CD4-positive, alpha-beta T cell (primary cell): Measurements from ENCODE around the gene HDDC3. TPM values are rescaled to one million over a fixed set of nuclear protein-coding genes. Genes with fewer than 3 reads are reported as not detected.

ENCODE experiments used
- ATAC-seq: fragments of 200-7000 bp; cut with Tn5 transposase; one replicate; pipeline ENCODE4 v1.10.0; 2022; ENCODE audit warnings: mild to moderate bottlenecking; ENCODE audit not compliant: poor library complexity
- CTCF ChIA-PET: fragments of 350-600 bp; sonication (Branson Sonifier 250); formaldehyde crosslinking; loops from one replicate; lab custom pipeline; 2021; ENCODE audit warnings: antibody characterized with exemption, inconsistent platforms; lab: Charles Lee
- POLR2A ChIA-PET: fragments of 350-600 bp; sonication (Branson Sonifier 250); formaldehyde crosslinking; loops from one replicate; lab custom pipeline; 2021; ENCODE audit warnings: antibody characterized with exemption, inconsistent platforms; lab: Charles Lee
- DNase-seq, 14 experiments: peaks; one replicate each; pipeline ENCODE4 v3.0.0-alpha.2; 2013 to 2020; ENCODE audit warnings: mixed read lengths in 2 of 14
- H3K27ac ChIP-seq, 2 donors: one replicate each; pipeline versions ENCODE4 v1.5.1 to v1.7.0; 2013; ENCODE audit warnings: low read length in 2 of 2, low read depth in 1 of 2, mild to moderate bottlenecking in 1 of 2
- H3K27me3 ChIP-seq, 2 experiments: 1 replicate in 1 of 2; 2 replicates in 1 of 2; pipeline versions ENCODE4 v1.6.1 to v1.7.0; 2013; ENCODE audit warnings: low read length in 2 of 2, control low read depth in 1 of 2, mild to moderate bottlenecking in 1 of 2, moderate library complexity in 1 of 2; ENCODE audit not compliant: insufficient read depth in 2 of 2, control insufficient read depth in 1 of 2
- H3K36me3 ChIP-seq: one replicate; pipeline ENCODE4 v1.6.1; 2013; ENCODE audit warnings: low read length, control low read depth; ENCODE audit not compliant: insufficient read depth
- H3K4me1 ChIP-seq: one replicate; pipeline ENCODE4 v1.6.1; 2013; ENCODE audit warnings: low read length, control low read depth; ENCODE audit not compliant: insufficient read depth
- H3K4me3 ChIP-seq: one replicate; pipeline ENCODE4 v1.5.1; 2013; ENCODE audit warnings: mild to moderate bottlenecking, low read length, moderate library complexity
- H3K9me3 ChIP-seq, 2 experiments: 1 replicate in 1 of 2; 2 replicates in 1 of 2; pipeline versions ENCODE4 v1.6.1 to v1.7.0; 2013; ENCODE audit warnings: low read length in 2 of 2, mild to moderate bottlenecking in 2 of 2, control low read depth in 1 of 2, moderate library complexity in 1 of 2; ENCODE audit not compliant: control insufficient read depth in 1 of 2, insufficient read depth in 1 of 2
- H3K27ac Mint-ChIP-seq: one replicate; pipeline ENCODE4 v1.8.0; 2020; ENCODE audit warnings: mixed read lengths
- H3K27me3 Mint-ChIP-seq: one replicate; pipeline ENCODE4 v1.8.0; 2021; ENCODE audit warnings: mixed read lengths
- H3K36me3 Mint-ChIP-seq: one replicate; pipeline ENCODE4 v1.8.0; 2021; ENCODE audit warnings: low read depth, mixed read lengths
- H3K4me1 Mint-ChIP-seq: one replicate; pipeline ENCODE4 v1.8.0; 2021; ENCODE audit warnings: low read depth, mixed read lengths
- H3K4me3 Mint-ChIP-seq: one replicate; pipeline ENCODE4 v1.8.0; 2020; ENCODE audit warnings: mild to moderate bottlenecking, mixed read lengths
- H3K9me3 Mint-ChIP-seq: one replicate; pipeline ENCODE4 v1.8.0; 2020; ENCODE audit warnings: mixed read lengths
- CTCF ChIP-seq: fragments of 200-600 bp; IDR thresholded peaks from one replicate; pipeline ENCODE4 v1.8.0; 2022; ENCODE audit warnings: antibody characterized with exemption, mild to moderate bottlenecking
- intact Hi-C, 2 experiments: fragments of 100-400 bp; cut with DNase I in 1 of 2; cut with micrococcal nuclease in 1 of 2; formaldehyde crosslinking; loops; one replicate each; pipeline versions ENCODE4 v1.15.1 to v1.9.0; 2023 to 2025; cut with DNase I, micrococcal nuclease
- total RNA-seq, 174 experiments: library from RNA in 2 of 174; stranded (reverse) in 2 of 174; gene quantifications; one replicate each; pipeline ENCODE4 v1.2.3 and lab custom pipeline; 2021 to 2026

HDDC3 gene
- total RNA-seq, 2 experiments from 2014 or later, result 9.9 to 10.8 TPM

- Mint-ChIP-seq H3K36me3 (peaks cover 50% of the 10 kb centered on the region), H3K9me3 (no peaks in the 10 kb centered on the region), H3K27ac (no peak overlapping the region), H3K4me1 (peaks cover 34% of the 10 kb centered on the region), H3K4me3 (peak overlapping the region; percentile 56), H3K27me3 (no peaks in the 10 kb centered on the region)
- Histone ChIP-seq H3K9me3 (no peaks in the 10 kb centered on the region), H3K27me3 (no peaks in the 10 kb centered on the region), H3K27ac (no peak overlapping the region), H3K4me3 (no peak overlapping the region), H3K36me3 (peaks cover 45% of the 10 kb centered on the region), H3K4me1 (peaks cover 19% of the 10 kb centered on the region)
- ChIA-PET POLR2A (interaction anchor here (7.9 kb wide), 1 partner anchor 28 kb away, joined by 232 read pairs; the partner anchor contains the start of genes HDDC3 and UNC45A), CTCF (interaction anchor here (6.2 kb wide), 1 partner anchor 28 kb away, joined by 88 read pairs; the partner anchor contains the start of genes HDDC3 and UNC45A)
- DNase-seq (no peak), ATAC-seq (no peak)
- intact Hi-C loops, result loop anchor here in 1 of 2 experiments (5.0 kb wide), 1 partner anchor 368 kb away; no protein-coding TSS in a partner anchor
- no peak for TF ChIP-seq CTCF
Observed at GRCh38 chr15:90904746-90905145, 27.6 kb downstream of the HDDC3 start.

GRCh38 chr15:90903733-90904536 is 28.4 kb downstream of the HDDC3 start:
- DNase-seq (no peak), ATAC-seq (no peak)
- Histone ChIP-seq H3K27me3 (no peaks in the 10 kb centered on the region), H3K4me1 (peaks cover 19% of the 10 kb centered on the region), H3K4me3 (peak overlapping the region; percentile 81), H3K36me3 (peaks cover 38% of the 10 kb centered on the region), H3K27ac (peak overlapping the region; percentile 77 to 83), H3K9me3 (no peaks in the 10 kb centered on the region)
- Mint-ChIP-seq H3K27ac (peak overlapping the region; percentile 77), H3K4me3 (peak overlapping the region; percentile 88), H3K9me3 (no peaks in the 10 kb centered on the region), H3K4me1 (peaks cover 34% of the 10 kb centered on the region), H3K36me3 (peaks cover 45% of the 10 kb centered on the region), H3K27me3 (no peaks in the 10 kb centered on the region)
- intact Hi-C loops, result loop anchor here in 1 of 2 experiments (5.0 kb wide), 1 partner anchor 368 kb away; no protein-coding TSS in a partner anchor
- POLR2A ChIA-PET, result interaction anchor here (0.6 to 7.9 kb wide), 11 partner anchors 9 to 638 kb away, joined by 3 to 232 read pairs (median 4); partner anchors contain the start of genes BLM, HDDC3, NGRN and RCCD1
- no peak for TF ChIP-seq CTCF
- CTCF ChIA-PET, result interaction anchor here (0.6 to 6.2 kb wide), 3 partner anchors 24 to 29 kb away, joined by 5 to 88 read pairs (median 11); partner anchors contain the start of genes HDDC3 and UNC45A

- Mint-ChIP-seq H3K27ac (peak within 1 kb of the TSS; percentile 77), H3K36me3 (peaks cover 38% of the 10 kb centered on the region), H3K27me3 (no peaks in the 10 kb centered on the region), H3K4me3 (peak within 1 kb of the TSS; percentile 88), H3K4me1 (peaks cover 34% of the 10 kb centered on the region), H3K9me3 (no peaks in the 10 kb centered on the region)
- peak; percentile 30 to 87 (median 62) for DNase-seq
- Histone ChIP-seq H3K27ac (peak within 1 kb of the TSS; percentile 77 to 83), H3K36me3 (peaks cover 34% of the 10 kb centered on the region), H3K4me1 (peaks cover 19% of the 10 kb centered on the region), H3K4me3 (peak within 1 kb of the TSS; percentile 81), H3K27me3 (no peaks in the 10 kb centered on the region), H3K9me3 (no peaks in the 10 kb centered on the region)
- POLR2A ChIA-PET, result interaction anchor here (0.5 to 7.9 kb wide), 15 partner anchors 10 to 637 kb away, joined by 3 to 232 read pairs (median 4); partner anchors contain the start of genes BLM, HDDC3, NGRN and RCCD1
- no peak for TF ChIP-seq CTCF
- intact Hi-C loops, result loop anchor here (1.0 to 5.0 kb wide), 2 partner anchors 31 to 369 kb away; no protein-coding TSS in a partner anchor
- CTCF ChIA-PET, result interaction anchor here (0.6 to 6.2 kb wide), 5 partner anchors 24 to 147 kb away, joined by 3 to 88 read pairs (median 5); partner anchors contain the start of genes HDDC3 and UNC45A
- ATAC-seq, result peak; percentile 70
Observed at GRCh38 chr15:90902840-90903732, 29.3 kb downstream of the HDDC3 start, which contains the start of gene MAN2A2. MAN2A2 (plus strand) TSS chr15:90903302; CDS start chr15:90904208, 906 bp downstream.
